ENCODE measurements around the gene GUCA2B.
A peak's percentile ranks its signal among the peaks of the same experiment; 100 is the strongest.

Gene GUCA2B

GRCh38 chr1:42143896-42144710, 9.1 kb upstream of the GUCA2B start:
- no peak for DNase-seq (ENCODE audit: low read depth)

- DNase-seq (ENCODE audit: low read depth), result no peak
Observed at GRCh38 chr1:42144711-42145388, 8.4 kb upstream of the GUCA2B start.

- no peak for DNase-seq (ENCODE audit: low read depth)
Observed at GRCh38 chr1:42145389-42145716, 7.9 kb upstream of the GUCA2B start.

- no peak for DNase-seq (ENCODE audit: low read depth)
Observed at GRCh38 chr1:42145764-42146625, 7.2 kb upstream of the GUCA2B start.

GRCh38 chr1:42146626-42147320, 6.4 kb upstream of the GUCA2B start:
- DNase-seq (ENCODE audit: low read depth), result peak; percentile 52

- no peak for DNase-seq (ENCODE audit: low read depth)
Observed at GRCh38 chr1:42148166-42148565, 5.0 kb upstream of the GUCA2B start.

GRCh38 chr1:42150651-42151050, 2.6 kb upstream of the GUCA2B start:
- no peak for DNase-seq (ENCODE audit: low read depth)

- DNase-seq (ENCODE audit: low read depth), result no peak
Observed at GRCh38 chr1:42152119-42152518, 1.1 kb upstream of the GUCA2B start.

- DNase-seq (ENCODE audit: low read depth), result no peak
Observed at GRCh38 chr1:42153624-42154023, 414 bp downstream of the GUCA2B start.

GRCh38 chr1:42154685-42155084, 1.5 kb downstream of the GUCA2B start:
- DNase-seq (ENCODE audit: low read depth), result no peak

GRCh38 chr1:42155362-42155761, 2.2 kb downstream of the GUCA2B start:
- DNase-seq (ENCODE audit: low read depth), result no peak

GRCh38 chr1:42157667-42158066, 4.5 kb downstream of the GUCA2B start:
- no peak for DNase-seq (ENCODE audit: low read depth)

GRCh38 chr1:42158189-42158588, 5.0 kb downstream of the GUCA2B start:
- DNase-seq (ENCODE audit: low read depth), result no peak

- DNase-seq (ENCODE audit: low read depth), result no peak
Observed at GRCh38 chr1:42162181-42162580, 9.0 kb downstream of the GUCA2B start.

- DNase-seq (ENCODE audit: low read depth), result no peak
Observed at GRCh38 chr1:42163114-42163513, 9.9 kb downstream of the GUCA2B start.

GRCh38 chr1:42163536-42164503, 10.6 kb downstream of the GUCA2B start:
- no peak for DNase-seq (ENCODE audit: low read depth)

- no peak for DNase-seq (ENCODE audit: low read depth)
Observed at GRCh38 chr1:42164551-42165420, 11.6 kb downstream of the GUCA2B start, which contains the start of gene GUCA2A. Gene GUCA2A, minus strand, starts transcription at chr1:42164745. Its CDS starts 33 bp downstream, at chr1:42164712.

GRCh38 chr1:42165511-42166210, 12.5 kb downstream of the GUCA2B start:
- no peak for DNase-seq (ENCODE audit: low read depth)
